AG04449 (cell line): ENCODE results near the gene PCMTD2.

Source experiments
- CTCF ChIA-PET: fragments of 350-600 bp; formaldehyde crosslinking; extraction: SDS; loops from one replicate; lab custom pipeline; 2021; ENCODE audit warnings: antibody characterized with exemption; lab: Yijun Ruan, JAX
- POLR2A ChIA-PET: fragments of 400-600, 350-600 bp; formaldehyde crosslinking; extraction: SDS; loops from one replicate; lab custom pipeline; 2020; ENCODE audit warnings: antibody characterized with exemption, inconsistent platforms; lab: Yijun Ruan, JAX
- DNase-seq: peaks from one replicate; pipeline ENCODE4 v3.0.0-alpha.2; 2010; ENCODE audit warnings: low read depth, low spot score
- H3K4me3 ChIP-seq: 2 replicates; pipeline ENCODE4 v1.5.1; 2011; ENCODE audit warnings: low read depth, mild to moderate bottlenecking, control low read depth, low read length
- TF ChIP-seq, protein P1 (sequence below): IDR thresholded peaks from one replicate; pipeline ENCODE4 v1.5.1; 2011; ENCODE audit warnings: mild to moderate bottlenecking, moderate library complexity, low read length, control low read depth, inconsistent platforms; ENCODE audit not compliant: insufficient read depth; ENCODE audit errors: missing control alignments

Gene PCMTD2

DNA sequence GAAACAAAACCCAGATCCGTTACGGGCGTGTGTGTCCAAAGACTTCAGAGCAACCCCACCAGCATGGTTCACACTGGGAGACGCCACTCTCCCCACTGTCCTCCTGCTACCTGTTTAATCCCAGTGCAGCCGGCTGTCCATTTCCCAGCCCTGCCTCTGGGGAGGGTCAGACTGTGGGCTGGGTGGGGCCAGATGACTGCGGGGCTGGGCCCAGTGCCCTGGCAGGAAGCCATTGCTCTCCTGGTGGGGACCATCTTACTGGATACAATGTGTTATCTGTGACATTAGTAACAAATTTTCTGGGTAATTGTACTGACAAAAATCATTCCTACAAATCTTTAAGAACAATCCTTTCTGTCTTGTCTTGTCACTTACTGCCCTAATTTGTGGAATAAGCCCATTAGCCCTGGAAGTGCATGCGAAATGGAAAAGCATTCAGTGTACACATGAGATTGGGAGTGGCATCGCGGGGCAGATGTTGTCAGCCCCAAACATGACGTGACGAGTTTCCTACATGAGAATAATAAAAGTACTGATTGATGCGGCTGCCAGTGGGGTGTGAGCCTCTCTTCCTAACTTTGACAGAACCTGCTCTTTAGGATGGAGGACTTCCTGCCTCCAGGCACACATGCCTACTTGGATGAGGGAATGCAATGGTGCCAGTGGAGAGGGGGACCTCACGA, 37.9 kb upstream of the PCMTD2 start:
- DNase-seq = no peak
- H3K4me3 ChIP-seq = no peak overlapping the region
- TF ChIP-seq, protein P1, sequence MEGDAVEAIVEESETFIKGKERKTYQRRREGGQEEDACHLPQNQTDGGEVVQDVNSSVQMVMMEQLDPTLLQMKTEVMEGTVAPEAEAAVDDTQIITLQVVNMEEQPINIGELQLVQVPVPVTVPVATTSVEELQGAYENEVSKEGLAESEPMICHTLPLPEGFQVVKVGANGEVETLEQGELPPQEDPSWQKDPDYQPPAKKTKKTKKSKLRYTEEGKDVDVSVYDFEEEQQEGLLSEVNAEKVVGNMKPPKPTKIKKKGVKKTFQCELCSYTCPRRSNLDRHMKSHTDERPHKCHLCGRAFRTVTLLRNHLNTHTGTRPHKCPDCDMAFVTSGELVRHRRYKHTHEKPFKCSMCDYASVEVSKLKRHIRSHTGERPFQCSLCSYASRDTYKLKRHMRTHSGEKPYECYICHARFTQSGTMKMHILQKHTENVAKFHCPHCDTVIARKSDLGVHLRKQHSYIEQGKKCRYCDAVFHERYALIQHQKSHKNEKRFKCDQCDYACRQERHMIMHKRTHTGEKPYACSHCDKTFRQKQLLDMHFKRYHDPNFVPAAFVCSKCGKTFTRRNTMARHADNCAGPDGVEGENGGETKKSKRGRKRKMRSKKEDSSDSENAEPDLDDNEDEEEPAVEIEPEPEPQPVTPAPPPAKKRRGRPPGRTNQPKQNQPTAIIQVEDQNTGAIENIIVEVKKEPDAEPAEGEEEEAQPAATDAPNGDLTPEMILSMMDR = no peak
- ChIA-PET POLR2A (no interaction called here), CTCF (no interaction called here)

DNA sequence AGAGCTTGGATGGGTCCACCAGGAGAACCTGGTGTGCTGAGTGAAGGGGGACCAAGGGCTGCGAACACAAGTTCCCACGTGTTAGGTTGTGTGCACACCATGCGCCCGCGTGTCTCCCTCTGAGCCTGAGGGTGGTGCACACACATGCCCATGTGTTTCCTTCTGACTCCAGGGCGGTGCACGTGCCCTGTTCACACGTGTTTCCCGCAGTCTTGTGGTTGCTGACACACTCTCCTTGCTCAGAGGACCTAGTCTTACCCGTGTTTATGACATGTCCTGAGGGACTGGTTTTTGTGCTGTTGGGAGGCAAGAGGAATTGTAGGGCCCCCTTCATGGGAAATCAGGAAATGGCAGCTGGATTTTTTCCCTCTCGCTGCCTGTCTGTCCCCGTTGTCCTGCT, 36.3 kb upstream of the PCMTD2 start:
- TF ChIP-seq, protein P1 = no peak
- ChIA-PET POLR2A (no interaction called here), CTCF (no interaction called here)
- no peak overlapping the region for H3K4me3 ChIP-seq
- DNase-seq = no peak

DNA sequence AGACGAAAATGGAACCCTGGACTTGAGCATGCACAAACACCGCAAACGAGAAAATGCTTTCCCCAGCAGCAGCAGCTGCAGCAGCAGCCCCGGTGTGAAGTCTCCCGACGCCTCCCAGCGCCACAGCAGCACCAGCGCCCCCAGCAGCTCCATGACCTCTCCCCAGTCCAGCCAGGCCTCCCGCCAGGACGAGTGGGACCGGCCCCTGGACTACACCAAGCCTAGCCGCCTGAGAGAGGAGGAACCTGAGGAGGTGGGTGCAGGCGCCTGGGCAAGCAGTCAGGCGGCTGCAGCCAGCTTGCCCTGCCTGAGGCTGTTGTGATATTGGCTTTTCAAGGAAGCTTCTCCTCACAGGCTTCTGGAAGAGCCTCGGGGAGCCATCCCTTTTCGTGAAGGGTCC, 35.8 kb upstream of the PCMTD2 start:
- DNase-seq = no peak
- H3K4me3 ChIP-seq = no peak overlapping the region
- TF ChIP-seq, protein P1 = no peak
- ChIA-PET CTCF (interaction anchor here (1.1 kb wide), 1 partner anchor 8 kb away, joined by 3 read pairs; no protein-coding TSS in a partner anchor), POLR2A (no interaction called here)

DNA sequence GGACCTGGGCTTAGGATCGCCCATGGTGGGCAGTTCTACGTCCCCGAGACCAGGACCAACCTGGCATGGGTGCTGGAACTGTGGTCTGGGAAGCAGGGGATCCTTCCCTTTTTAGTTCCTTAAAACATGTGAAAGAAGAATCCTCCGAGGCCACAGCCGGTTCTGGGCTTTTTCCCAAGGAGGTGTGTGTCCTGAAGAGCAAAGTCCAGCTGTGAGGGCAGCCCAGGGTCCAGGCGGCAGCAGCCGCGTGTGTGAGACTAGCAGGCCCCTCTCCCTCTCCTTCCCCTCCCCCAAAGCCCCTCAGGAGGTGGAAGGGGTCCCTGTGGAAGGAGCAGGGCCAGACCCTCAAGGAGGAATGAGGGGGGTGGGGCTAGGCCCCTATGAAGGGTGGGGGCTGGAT, 35.1 kb upstream of the PCMTD2 start:
- CTCF ChIA-PET = interaction anchor here (1.1 kb wide), 1 partner anchor 9 kb away, joined by 3 read pairs; no protein-coding TSS in a partner anchor
- POLR2A ChIA-PET = no interaction called here
- TF ChIP-seq, protein P1 = no peak
- H3K4me3 ChIP-seq = no peak overlapping the region
- DNase-seq = no peak

DNA sequence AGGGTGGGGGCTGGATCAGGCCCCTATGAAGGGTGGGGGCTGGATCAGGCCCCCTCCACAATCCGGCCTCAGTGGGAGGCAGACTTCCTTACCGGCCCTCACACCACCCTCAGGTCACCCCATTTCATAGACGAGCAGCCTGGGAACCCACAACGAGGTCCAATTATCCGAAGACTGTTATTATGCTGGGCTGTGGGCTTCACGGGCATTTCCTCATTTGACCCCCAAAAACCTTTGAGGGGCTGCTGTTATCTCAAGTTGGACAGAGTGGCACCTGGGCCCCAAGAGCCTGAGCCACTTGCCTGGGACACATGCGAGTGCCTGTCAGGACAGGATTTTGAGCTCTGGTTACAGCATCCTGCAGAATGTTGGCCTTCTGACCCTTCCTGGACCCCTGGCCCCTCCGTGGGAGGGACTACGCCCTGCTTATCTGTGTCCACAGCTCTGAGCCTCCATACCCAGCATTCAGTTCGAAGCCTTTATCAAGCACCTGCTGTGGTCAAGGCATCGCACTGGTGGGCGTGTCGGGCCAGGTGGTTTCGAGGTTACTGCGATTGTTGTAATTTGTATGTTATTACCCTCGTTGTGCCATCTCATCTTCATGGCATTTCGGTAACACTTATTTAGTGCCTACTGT, 34.5 kb upstream of the PCMTD2 start:
- POLR2A ChIA-PET = no interaction called here
- CTCF ChIA-PET = no interaction called here
- DNase-seq = no peak

DNA sequence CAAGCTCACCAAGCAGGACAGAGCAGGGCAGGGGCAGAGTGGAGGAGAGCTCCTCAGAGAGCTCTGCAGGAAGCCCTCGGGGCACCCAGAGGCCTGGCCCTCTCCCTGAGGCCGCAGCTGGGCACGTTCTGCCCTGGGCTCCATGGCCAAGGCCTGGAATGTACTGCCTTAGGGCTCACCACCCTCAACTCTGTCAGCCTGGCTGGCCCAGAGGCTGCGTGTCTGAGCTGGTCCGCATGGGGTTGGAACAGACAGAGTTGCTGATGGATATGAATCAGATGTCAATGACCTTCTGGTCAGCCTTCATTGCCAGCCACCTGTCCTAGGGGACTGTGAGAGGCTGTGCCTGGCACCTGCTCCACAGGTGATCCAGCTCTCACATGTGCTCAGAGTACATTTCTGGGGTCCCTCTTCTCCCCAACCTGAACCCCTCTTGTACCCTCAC, 33.2 kb upstream of the PCMTD2 start:
- DNase-seq = no peak
- ChIA-PET POLR2A (no interaction called here), CTCF (no interaction called here)
- TF ChIP-seq, protein P1 = no peak
- H3K4me3 ChIP-seq = no peak overlapping the region

More for the DNA sequence above, 34.5 kb upstream of the PCMTD2 start:
- TF ChIP-seq, protein P1 = no peak
- no peak overlapping the region for H3K4me3 ChIP-seq
